MM.1S (cell line): ENCODE data around the gene CCR5AS.

Source experiments
- DNase-seq: peaks from one replicate; pipeline ENCODE4 v3.0.0-alpha.2; 2015
- H2AFZ ChIP-seq: fragments of 300-600 bp; sonication (generic); 2 replicates; pipeline ENCODE4 v1.6.0; 2016; ENCODE audit warnings: antibody characterized with exemption, low read length
- H3F3A ChIP-seq: fragments of 300-600 bp; sonication (generic); 2 replicates; pipeline ENCODE4 v1.6.1; 2016; ENCODE audit warnings: mild to moderate bottlenecking, antibody characterized with exemption, low read length, moderate library complexity, mixed read lengths; ENCODE audit not compliant: insufficient read depth
- H3K27ac ChIP-seq: fragments of 300-600 bp; sonication (generic); 2 replicates; pipeline ENCODE4 v1.5.1; 2016; ENCODE audit warnings: mild to moderate bottlenecking, low read length
- H3K27me3 ChIP-seq: fragments of 300-600 bp; sonication (generic); replicated peaks from 2 replicates; pipeline ENCODE4 v1.6.0; 2016; ENCODE audit warnings: low read length; ENCODE audit not compliant: insufficient read depth
- H3K36me3 ChIP-seq: fragments of 300-600 bp; sonication (generic); replicated peaks from 2 replicates; pipeline ENCODE4 v1.6.1; 2016; ENCODE audit warnings: mild to moderate bottlenecking, low read length, mixed read lengths; ENCODE audit not compliant: insufficient read depth
- H3K4me1 ChIP-seq: fragments of 300-600 bp; sonication (generic); 2 replicates; pipeline ENCODE4 v1.6.1; 2016; ENCODE audit warnings: low read length, mixed read lengths
- H3K4me2 ChIP-seq: fragments of 300-600 bp; sonication (generic); 2 replicates; pipeline ENCODE4 v1.6.0; 2016; ENCODE audit warnings: low read depth, low read length
- H3K4me3 ChIP-seq: fragments of 300-600 bp; sonication (generic); 2 replicates; pipeline ENCODE4 v1.5.1; 2016; ENCODE audit warnings: low read length, mixed read lengths
- H3K79me2 ChIP-seq: fragments of 300-600 bp; sonication (generic); 2 replicates; pipeline ENCODE4 v1.6.1; 2016; ENCODE audit warnings: mixed run types, low read length, mixed read lengths
- H3K9ac ChIP-seq: fragments of 300-600 bp; sonication (generic); 2 replicates; pipeline ENCODE4 v1.6.1; 2016; ENCODE audit warnings: low read length, mixed read lengths
- H3K9me2 ChIP-seq: fragments of 300-600 bp; sonication (generic); replicated peaks from 2 replicates; pipeline ENCODE4 v1.6.1; 2016; ENCODE audit warnings: mild to moderate bottlenecking, low read length, mixed read lengths; ENCODE audit not compliant: insufficient read depth
- H3K9me3 ChIP-seq: fragments of 300-600 bp; sonication (generic); replicated peaks from 2 replicates; pipeline ENCODE4 v1.6.1; 2016; ENCODE audit warnings: mild to moderate bottlenecking, low read length, mixed read lengths; ENCODE audit not compliant: insufficient read depth
- H4K20me1 ChIP-seq: fragments of 300-600 bp; sonication (generic); 2 replicates; pipeline ENCODE4 v1.6.1; 2016; ENCODE audit warnings: mild to moderate bottlenecking, low read length, moderate library complexity, mixed read lengths; ENCODE audit not compliant: insufficient read depth
- EZH2 ChIP-seq: fragments of 300-600 bp; sonication (generic); optimal IDR thresholded peaks from 2 replicates; pipeline ENCODE3; 2017; ENCODE audit warnings: low read depth, mild to moderate bottlenecking, antibody characterized with exemption, low read length, mixed read lengths
- EZH2phosphoT487 ChIP-seq: fragments of 300-600 bp; sonication (generic); IDR thresholded peaks from 2 replicates; pipeline ENCODE4 v1.6.1; 2018; ENCODE audit warnings: antibody characterized with exemption, low read length
- TF ChIP-seq, protein P1 (sequence below): fragments of 300-600 bp; sonication (generic); IDR thresholded peaks from 2 replicates; pipeline ENCODE4 v1.5.1; 2016; ENCODE audit warnings: antibody characterized with exemption, low read length, mixed read lengths

CCR5AS gene

DNA sequence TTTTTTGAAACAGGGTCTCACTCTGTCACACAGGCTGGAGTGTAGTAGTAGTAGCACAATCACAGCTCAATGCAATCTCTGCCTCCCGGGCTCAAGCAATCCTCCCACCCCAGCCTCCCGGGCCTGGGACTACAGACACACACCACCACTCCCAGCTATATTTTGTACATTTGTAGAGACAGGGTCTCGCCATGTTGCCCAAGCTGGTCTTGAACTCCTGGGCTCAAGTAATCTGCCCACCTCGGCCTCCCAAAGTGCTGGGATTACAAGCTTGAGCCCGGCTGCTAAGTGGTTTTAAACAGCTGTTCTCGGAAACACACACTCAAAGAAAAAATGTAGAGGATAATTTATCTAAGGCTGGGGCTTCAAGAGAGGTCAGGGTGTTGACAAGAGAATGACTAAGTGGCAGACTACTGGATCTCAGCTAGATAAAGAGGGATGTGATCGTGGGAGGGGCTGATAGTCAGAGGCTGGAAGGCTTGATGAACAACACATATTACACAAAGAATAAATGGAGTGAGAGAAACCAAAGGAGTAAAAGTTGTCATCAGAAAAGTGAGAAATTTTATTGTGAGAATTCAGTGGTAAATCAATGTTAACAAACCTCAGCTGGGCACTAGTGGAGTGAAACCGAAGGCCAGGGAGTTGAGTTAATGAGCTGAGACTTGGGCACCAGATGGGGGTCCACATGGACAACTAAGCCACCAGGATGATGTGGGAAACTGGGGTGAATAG, 6.7 kb downstream of the CCR5AS start:
- TF ChIP-seq EZH2phosphoT487 (no peak), EZH2 (no peak)
- TF ChIP-seq, protein P1, sequence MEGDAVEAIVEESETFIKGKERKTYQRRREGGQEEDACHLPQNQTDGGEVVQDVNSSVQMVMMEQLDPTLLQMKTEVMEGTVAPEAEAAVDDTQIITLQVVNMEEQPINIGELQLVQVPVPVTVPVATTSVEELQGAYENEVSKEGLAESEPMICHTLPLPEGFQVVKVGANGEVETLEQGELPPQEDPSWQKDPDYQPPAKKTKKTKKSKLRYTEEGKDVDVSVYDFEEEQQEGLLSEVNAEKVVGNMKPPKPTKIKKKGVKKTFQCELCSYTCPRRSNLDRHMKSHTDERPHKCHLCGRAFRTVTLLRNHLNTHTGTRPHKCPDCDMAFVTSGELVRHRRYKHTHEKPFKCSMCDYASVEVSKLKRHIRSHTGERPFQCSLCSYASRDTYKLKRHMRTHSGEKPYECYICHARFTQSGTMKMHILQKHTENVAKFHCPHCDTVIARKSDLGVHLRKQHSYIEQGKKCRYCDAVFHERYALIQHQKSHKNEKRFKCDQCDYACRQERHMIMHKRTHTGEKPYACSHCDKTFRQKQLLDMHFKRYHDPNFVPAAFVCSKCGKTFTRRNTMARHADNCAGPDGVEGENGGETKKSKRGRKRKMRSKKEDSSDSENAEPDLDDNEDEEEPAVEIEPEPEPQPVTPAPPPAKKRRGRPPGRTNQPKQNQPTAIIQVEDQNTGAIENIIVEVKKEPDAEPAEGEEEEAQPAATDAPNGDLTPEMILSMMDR: no peak
- no peak overlapping the region for H3K27ac ChIP-seq
- H3K4me1 ChIP-seq: peaks cover 40% of the 10 kb centered on the region
- no peaks in the 10 kb centered on the region for H3K9me3 ChIP-seq
- no peaks in the 10 kb centered on the region for H3K27me3 ChIP-seq
- H4K20me1 ChIP-seq: no peaks in the 10 kb centered on the region
- no peaks in the 10 kb centered on the region for H3K9me2 ChIP-seq
- no peak overlapping the region for H3K9ac ChIP-seq
- DNase-seq: no peak
- H3F3A ChIP-seq: peaks cover 12% of the 10 kb centered on the region; the same call in 1 of the 2 replicates
- no peak overlapping the region for H3K4me2 ChIP-seq
- no peak overlapping the region for H2AFZ ChIP-seq
- no peaks in the 10 kb centered on the region for H3K79me2 ChIP-seq
- H3K4me3 ChIP-seq: no peak overlapping the region
- no peaks in the 10 kb centered on the region for H3K36me3 ChIP-seq

DNA sequence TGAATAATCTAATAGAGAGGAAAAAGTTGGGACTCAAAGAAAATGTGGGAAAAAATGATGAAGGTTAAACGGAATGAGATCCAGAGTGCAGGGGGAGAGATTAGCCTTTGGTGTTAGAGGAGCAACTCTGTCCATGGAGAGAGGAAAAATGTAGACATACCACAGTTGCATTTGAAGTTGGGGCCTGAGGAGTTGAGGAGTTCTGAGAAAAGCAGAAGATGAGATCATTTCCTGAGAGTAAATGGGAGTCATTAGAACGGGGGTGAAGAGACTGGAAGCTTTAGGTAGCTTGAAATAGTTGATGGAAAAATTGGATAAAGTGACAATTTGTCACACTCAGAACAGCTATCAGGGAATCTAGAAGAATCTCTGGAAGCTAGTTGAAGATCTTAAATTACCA, 7.3 kb downstream of the CCR5AS start:
- TF ChIP-seq EZH2phosphoT487 (no peak), EZH2 (no peak)
- TF ChIP-seq, protein P1: no peak
- Histone ChIP-seq H3K27ac (no peak overlapping the region), H2AFZ (no peak overlapping the region), H4K20me1 (no peaks in the 10 kb centered on the region), H3K4me2 (peak overlapping the region; percentile 2; the same call in 1 of the 2 replicates), H3K9ac (no peak overlapping the region), H3K4me1 (peaks cover 46% of the 10 kb centered on the region), H3K36me3 (no peaks in the 10 kb centered on the region), H3K9me3 (no peaks in the 10 kb centered on the region), H3F3A (peaks cover 12% of the 10 kb centered on the region; the same call in 1 of the 2 replicates), H3K27me3 (no peaks in the 10 kb centered on the region), H3K79me2 (no peaks in the 10 kb centered on the region), H3K9me2 (no peaks in the 10 kb centered on the region), H3K4me3 (no peak overlapping the region)
- DNase-seq: no peak

DNA sequence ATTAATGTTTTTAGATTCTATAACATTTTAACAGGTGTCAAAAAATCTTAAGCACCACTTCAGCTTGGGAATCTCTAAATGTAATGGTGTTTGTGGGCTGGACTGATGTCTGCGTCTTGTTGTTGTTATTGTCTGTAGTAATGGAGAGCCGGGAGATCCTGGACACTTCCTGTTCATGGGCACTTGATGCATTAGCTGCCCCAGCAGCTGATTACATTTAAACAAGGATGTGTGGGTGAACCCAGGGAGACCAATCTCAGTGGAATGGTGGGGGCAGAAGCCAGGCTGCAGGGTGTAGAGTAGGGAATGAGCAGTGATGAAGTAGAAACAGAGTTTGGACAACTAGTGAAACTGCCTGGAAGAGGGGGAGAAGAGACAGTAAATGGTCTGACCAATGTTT, 7.8 kb downstream of the CCR5AS start:
- Histone ChIP-seq H3K79me2 (no peaks in the 10 kb centered on the region), H3F3A (peaks cover 13% of the 10 kb centered on the region; the same call in 1 of the 2 replicates), H3K36me3 (no peaks in the 10 kb centered on the region), H3K9ac (no peak overlapping the region), H3K9me2 (no peaks in the 10 kb centered on the region), H4K20me1 (no peaks in the 10 kb centered on the region), H3K27me3 (no peaks in the 10 kb centered on the region), H3K9me3 (no peaks in the 10 kb centered on the region), H3K4me2 (peak overlapping the region; percentile 2; the same call in 1 of the 2 replicates), H3K27ac (no peak overlapping the region), H3K4me1 (peaks cover 50% of the 10 kb centered on the region), H3K4me3 (no peak overlapping the region), H2AFZ (no peak overlapping the region)
- no peak for DNase-seq
- TF ChIP-seq EZH2: no peak
- no peak for TF ChIP-seq EZH2phosphoT487
- TF ChIP-seq, protein P1: no peak
